GM18520 (cell line): Measurements from ENCODE around the gene SGIP1.

Source experiments
- ATAC-seq: cut with Tn5 transposase; IDR thresholded peaks from one replicate; pipeline ENCODE4 v1.9.1; 2021; ENCODE audit not compliant: unreplicated experiment

Gene SGIP1

DNA sequence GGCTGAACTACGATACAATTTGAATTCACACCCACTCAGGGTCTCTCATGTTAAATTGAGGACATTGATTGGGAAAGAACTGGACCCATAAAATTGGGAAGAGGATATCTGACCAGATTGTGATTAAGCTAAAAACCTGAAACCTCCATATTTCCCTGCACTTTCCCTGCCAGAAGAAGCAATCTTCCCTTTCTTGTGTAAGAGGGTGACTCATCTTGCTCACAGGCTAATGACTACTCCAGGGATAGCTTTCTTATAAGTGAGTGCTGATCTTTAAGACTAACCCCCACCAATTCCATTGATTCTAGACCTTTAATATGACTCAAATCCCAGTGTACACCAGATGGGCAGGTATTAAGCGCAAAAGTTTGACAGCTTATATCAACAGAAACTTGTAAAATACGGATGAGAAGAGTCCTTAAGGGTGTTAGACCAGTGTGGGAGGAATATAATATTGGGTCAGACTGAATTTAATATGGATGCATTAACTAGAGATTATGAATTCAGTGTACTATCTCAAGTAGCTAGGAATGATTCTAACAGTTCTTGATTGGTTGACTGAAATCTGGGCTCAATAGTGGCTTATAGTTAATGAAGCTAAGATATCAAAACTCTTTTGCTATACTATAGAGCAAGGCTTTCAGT lies 12.1 kb upstream of the SGIP1 start:
- ATAC-seq, result no peak

DNA sequence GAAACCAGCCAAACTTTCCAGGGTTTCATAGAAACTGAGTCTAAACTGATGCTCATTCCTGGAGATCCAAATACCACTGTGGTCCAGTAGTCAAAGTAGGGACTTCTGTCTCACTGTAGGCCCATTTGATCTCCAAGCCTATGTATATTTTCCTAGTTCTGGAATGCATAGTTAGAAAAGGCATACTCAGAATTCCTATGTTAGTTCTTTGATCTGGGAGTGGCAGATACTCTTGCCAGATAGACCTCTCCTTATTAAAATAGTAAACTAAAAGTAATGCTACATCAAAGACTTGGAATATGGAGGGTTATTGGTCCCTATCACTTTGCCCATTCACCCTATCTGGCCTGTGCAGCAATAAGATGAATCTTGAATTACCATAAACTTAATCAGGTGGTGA lies 10.4 kb upstream of the SGIP1 start:
- no peak for ATAC-seq

DNA sequence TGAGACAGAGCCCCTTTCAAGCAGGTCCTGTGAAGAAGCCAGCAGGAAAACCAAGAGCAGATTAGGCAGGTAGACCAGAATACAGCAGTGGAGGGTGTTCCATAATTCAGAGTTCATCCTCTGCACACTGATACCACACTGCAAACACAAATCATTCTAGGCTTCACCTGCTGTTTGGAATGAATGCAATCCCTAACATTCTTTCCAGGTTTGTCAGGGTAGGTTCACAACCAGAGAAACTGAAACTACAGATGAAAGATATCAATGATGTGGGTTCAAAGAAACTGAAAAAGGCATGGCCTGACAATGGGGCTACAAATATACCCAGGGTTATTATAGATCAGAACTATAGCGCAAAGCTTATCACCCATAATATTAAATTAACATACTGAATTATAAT lies 8.9 kb upstream of the SGIP1 start:
- no peak for ATAC-seq

DNA sequence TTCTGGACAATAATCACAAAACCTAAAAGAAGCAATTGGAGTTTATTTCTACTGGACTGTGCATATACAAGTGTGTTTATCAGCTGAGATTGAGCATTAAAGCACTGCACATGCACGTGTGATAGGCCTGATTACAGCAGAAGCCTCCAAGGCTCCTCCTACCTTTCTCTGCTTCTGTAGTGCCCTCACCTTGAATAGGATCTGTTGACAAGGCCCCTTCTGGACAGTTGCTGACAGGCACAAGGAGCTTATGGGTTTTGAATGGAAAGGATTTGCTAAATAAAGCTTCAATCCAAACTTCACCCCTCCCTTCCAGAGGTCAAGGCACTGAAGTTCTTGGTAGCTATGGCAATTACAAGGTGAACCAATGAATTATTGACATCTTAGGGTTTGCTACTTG lies 7.9 kb upstream of the SGIP1 start:
- no peak for ATAC-seq

DNA sequence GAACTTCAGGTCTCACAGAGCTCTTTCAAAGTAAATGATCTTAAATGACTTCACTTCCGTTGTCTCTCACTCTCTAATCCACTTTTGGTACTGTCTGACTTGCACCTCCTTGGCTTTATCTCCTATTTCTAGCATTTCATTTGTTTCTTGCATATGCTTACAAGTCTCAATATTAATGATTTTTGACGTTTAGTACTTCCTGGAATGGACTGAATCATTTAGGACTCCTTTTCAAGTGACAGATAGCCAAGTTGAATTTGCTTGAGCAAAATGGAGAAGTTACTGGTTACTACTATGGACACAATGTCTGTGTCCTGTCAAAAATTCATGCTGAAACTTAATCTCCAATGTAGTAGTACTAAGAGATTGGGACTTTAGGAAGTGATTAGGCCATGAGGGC lies 7.0 kb upstream of the SGIP1 start:
- ATAC-seq, result no peak

DNA sequence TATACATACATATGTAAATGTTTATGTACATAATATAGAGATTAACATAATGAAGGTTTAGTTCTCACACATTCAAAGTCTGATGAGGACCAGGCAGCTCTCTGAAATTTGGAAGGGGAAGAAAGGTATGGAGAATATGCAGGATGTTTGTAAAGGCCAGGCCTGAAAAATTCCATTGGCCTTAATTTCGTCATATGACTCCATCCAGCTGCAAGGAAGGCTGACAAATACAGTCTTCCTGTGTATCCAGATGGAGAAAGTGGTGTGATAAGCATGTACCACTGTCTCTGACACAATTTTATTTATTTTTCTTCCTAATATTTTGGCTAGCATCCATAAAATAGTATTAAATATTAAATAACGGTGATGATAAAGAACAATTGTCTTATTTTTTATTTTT lies 6.3 kb upstream of the SGIP1 start:
- no peak for ATAC-seq

DNA sequence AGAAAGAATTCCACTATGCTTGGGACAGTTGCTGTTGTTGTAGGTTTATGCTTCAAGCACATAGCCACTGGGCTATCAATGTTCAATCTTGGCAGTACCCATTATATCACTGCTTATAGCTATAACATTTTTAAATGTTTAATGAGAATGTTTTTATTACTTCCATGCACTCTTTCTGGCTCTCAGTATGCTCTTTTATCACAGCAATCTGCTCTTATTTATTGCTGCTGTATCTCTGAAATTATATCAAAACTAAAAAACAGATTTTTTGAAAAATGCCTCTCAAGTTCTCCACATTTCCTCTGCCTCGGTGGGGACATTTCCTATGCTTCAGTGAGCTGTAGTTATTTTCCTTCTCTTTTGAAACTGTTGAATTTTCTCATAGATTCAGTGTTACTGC lies 5.4 kb upstream of the SGIP1 start:
- ATAC-seq, result no peak

DNA sequence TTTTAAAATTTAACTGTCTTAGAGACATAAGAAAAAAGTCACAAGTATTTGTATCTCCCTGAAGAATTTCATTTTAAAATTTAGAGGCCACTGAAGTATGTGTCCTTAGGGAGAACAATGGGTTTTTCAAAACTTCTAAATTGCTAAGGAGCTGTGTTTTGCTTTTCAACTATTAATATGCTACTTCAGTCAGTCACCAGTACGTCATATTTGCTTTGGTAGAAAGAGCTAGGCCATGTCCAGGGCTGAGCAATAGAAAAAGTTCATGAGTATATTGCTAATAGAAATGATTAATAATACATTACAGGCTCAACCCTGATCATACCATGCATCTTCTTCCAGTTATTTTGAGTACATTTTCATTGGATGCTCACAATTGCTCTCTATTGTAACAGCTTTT lies 1.7 kb upstream of the SGIP1 start:
- no peak for ATAC-seq

DNA sequence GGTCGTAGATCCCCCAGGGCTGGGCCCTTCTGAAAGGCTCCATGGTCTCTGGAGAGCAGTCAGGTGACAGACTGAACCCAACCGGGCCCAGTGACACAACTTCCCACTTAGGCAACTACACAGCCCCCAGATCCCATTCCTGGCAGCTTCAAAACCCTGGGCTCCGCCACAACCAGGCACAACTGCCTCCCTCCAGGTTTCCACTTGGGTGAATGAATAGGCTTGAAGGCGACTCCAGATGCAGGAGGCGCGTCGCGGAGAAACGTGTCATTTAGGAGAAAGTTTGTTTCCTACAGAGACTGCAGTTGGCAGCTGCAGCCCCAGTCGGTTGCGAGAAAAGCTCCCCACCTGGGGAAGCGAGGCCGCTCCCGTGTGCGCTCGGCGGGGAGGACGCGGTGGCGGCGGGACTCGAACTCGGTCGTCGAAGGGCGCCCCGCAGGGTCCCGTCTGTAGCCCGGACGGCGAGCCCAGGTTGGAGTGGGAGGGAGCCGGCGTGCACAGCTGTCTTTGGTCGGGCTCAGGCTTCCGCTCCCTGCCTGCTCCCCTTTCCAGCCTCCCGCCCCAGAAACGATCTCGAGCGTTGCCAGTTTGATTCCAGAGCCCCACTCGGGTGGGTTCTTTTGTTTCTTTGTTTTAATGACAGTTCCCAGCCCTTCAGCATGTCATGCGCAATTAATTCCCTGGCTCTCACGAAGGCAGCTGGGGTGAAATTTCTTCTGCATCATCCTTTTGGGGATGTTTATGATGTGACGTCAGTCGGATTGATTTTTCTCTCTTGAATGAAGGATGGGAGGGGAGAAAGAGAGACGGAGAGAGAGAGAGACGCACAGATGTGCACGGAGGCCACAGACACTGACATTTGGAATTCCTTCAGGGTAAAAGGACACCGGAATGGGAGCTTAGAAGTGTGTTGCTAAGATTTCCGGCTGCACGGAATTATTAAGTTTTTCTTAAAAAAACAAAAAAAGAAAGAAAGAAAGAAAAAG lies 862 bp upstream of the SGIP1 start:
- ATAC-seq, result no peak

DNA sequence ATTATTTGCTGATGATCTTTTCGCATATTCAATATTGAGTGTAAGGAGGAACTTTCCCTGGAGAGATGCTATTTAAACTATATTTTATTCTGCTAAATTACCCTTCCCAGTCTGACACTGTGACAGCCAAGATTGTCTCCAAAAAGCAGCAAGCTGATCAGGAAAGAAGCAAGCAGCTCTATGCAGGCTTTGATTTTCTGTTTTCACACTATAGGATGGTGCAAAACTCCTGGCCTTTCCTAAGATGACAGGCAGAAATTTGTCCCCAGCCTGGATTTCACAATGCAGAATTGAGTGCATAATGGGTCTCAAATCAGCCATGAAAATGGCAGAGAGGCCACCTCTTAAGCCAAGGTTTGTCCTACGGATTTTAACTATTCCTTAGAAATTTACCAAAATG lies 1.1 kb downstream of the SGIP1 start:
- no peak for ATAC-seq

DNA sequence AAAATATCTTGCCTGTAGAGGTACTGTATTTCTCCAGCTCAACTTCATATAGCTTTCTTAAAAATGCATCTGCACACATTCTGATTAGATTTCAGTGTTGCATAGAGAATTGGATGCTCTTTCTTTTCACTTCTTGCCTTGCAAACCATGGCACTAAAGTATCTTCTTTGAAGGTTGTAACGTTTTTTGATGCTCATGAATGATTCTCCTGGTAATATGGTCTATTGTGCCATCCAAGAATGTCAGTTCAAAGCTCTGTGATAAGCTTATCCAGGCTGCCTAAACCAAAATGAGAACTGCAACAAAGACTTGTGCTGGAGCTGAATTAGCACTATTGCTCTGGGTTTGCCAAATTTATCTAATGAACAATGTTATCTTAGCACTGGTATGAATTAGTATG lies 1.9 kb downstream of the SGIP1 start:
- no peak for ATAC-seq

DNA sequence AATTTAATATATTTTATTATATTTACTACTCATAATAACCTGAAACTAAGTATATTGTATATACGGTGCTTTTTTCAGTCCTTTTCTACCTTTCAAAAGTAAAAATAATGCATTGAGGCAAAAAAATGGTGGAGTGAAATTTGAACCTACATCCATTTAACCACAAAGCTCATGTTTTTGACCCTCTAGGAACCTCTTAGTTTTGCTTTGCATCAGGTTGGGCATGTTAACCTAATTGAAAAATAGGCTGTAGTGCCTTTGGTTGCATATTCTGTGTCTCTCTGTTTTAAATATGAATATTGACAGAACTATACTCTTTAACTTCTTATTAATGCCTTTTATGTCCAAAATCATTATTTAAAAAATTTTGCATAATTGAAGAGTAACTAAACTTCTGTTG lies 3.8 kb downstream of the SGIP1 start:
- no peak for ATAC-seq

DNA sequence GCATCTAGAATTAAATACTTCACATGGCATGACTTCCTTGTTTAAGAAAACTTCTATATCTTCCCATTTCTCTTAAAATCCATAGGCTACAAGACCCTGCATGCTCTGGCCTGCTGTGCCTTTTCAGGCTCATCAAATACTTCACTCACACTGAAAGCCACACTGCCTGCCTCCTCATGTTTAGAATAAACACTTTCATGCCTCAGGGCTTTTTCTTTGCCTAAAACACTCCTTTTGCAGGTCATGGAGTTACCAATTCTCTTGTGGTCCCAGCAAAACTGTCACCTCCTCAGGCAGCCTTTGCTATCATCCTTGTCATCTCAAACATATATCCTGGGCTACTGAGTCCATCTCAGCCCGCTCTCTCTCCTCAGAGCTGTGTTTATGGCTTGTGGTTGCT lies 5.5 kb downstream of the SGIP1 start:
- no peak for ATAC-seq

DNA sequence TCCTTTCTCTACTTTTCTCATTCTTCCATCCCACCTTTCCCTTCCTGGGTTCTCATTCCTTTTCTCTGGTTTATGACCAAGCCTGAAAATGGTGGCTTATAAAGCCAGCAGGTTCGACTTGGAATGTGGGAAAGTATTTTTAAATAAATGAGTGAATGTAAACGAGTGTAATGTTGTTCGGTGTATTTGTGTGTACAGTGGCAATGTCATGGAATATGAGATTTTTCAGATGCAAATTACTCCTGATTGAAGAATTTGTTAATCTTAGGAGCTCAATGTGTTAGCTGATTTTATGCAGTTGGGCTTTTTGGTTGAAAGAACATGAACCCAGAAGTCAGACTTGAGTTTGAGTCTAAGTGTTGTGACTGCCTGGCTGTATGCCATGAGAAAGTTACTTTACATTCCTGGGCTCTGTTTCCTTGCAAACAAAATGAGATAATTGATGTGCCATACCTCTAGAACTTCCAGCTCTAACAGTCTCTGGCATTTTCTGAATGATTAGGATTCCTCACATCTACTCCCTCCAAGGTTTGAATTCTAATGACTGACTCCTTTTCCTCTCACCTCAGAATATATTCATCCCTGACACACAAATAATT lies 6.6 kb downstream of the SGIP1 start:
- no peak for ATAC-seq

DNA sequence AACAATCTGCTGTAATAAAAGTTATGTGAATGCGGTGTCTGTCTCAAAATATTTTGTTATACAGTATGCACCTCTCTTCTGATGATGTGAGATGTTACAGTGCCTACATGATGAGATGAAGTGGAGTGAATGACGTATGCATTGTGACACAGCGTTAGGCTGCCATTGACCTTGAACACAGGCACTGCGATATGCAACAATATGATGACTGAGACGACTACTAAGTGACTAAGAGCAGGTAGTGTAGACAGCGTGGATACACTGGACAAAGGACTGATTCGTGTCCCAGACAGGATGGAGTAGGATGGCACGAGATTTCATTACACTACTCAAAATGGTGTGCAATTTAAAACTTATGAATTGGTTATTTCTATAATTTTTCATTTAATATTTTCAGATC lies 8.4 kb downstream of the SGIP1 start:
- no peak for ATAC-seq

DNA sequence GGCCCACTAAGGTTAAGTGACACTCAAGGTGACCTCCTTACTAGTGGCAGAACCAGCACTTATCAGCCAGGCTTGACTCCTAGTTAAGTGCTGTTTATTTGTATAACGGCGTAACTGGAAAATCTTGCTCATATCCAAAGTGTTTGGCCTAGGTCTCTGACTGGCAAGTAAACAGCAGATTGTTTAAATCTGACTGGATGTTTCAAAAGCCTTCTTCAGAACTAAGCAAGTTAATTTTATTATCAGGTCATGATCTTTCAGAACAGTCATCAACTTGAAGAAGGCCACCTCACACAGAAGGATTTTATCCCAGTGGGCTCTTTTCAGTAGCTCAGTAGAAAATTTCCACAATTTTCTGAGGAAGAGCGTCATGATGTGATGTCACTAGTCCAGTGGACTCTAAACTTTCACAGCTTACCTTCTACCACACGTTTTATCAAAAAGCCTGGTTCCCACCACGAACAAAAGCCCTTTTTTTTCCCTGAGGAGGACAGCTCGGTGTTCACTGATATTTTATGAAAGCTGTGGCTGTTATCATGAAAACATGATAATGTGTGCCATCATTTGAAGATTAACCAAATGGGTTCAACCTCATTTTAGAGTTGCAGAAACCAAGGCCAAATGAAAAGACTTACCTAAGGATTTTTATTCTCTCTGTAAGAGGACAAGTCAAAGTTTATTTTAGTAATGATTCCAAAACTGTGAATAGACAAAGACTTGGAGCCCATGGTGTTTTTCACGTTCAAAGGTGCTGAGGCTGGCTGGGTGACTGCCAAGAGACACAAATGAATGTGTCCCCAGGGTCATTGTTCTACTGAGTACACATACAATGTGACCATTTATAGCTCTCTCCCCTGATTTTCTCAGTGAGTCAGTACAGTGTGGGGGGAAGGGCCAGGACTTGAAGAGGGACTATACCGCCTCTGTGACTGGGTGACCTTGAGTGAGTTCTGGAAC lies 9.1 kb downstream of the SGIP1 start:
- ATAC-seq, result no peak

DNA sequence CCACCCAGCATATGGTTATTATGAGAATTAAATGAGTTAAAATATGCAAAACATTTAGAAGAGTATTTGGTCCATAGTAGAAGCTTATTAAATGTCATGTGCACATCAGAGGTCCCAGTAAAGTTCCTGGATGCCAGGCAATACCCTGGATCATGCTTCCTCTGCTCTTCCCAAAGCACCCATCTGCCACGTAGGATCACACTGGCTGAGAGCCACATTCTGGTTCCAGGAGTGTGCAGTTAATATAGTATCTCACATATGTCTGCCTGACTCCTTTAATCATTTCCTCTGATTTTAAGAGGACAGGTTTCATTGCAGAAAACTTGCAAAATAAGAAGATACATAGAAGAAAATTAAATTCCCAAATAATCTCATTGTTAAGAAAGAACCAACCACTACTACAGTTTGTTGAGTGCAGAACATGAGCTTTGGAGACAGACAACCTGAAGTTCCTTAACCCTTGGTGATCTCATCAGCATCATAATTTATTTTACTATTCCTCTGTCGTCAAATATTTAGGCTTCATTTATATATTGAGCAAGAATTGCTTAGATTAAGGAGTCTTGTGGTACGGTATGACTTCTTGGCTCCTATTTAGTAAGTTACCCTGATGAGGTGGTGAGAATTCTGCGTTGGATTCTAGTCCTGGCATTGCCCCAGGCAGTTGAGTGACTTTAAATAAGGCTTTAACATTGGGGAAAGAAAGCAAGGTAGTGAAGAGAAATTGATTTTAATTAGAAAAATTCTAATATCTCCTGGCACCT lies 12.3 kb downstream of the SGIP1 start:
- ATAC-seq, result no peak

DNA sequence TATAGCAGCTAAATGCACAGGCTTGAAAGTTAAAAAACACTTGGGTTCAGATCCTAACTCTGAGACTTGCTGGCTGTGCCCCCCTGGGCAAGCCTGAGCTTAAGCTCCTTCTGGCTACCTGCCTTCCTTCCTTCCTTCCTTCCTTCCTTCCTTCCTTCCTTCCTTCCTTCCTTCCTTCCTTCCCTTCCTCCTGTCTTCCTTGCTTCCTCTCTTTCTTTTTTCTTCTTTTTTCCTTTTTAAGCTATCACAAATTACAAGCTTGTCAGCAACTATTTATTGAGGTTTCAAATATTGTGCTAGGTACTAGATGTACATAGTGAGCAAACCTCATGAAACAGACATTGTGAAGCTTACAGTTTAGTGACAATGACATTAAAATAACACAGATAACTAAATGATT lies 15.1 kb downstream of the SGIP1 start:
- ATAC-seq, result no peak

DNA sequence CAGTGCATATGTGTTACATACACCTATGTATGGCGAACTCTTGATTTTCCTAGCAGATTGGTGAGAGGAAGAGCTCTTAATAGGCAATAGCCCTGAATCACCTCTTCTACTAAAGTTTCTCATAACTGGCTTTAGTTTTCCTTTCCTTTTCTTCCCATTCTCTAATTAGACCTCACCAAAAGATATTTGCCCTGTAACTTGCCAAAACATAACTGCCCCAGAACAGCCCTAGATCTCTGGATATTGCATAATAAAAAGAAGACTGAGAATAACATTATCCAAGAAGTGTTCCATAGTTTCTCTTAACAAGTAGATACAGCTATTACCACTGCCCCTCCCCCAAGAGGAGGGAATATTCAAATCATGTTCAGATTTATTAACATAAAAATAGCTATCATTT lies 16.3 kb downstream of the SGIP1 start:
- no peak for ATAC-seq

DNA sequence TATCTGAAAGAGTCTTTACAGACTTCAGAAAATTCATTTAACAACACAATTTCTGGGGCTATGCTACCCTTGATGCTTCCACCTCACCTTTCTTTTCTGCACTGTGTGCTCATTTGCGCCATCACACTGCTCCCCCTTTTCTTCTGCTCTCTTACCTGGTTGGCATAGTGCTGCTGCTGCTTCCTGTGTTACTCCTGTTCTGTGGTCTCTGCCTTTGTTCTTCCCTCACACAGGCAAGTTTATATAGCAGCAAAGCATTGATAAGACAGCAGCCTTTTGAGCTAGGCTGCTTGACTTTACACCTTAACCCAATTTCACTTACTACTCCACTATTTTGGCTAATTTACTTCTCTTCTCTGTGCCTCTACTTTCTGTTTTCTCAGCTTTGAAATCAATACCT lies 18.3 kb downstream of the SGIP1 start:
- ATAC-seq, result no peak
